Keratinocyte (primary cell): ENCODE data around the gene VAC14. TPM values are rescaled to one million over a fixed set of nuclear protein-coding genes. Genes with fewer than 3 reads are reported as not detected.

Experiments
- DNase-seq: peaks from one replicate; pipeline ENCODE4 v3.0.0-alpha.2; 2011; ENCODE audit warnings: low read depth, missing footprints, low spot score
- FAIRE-seq: peaks from 2 replicates; lab custom pipeline; 2011; peaks lifted over from hg19 to GRCh38; lab: Jason Lieb, UNC
- H2AFZ ChIP-seq: 2 replicates; pipeline ENCODE4 v1.6.0; 2012; ENCODE audit warnings: low read length, control low read depth, inconsistent platforms; ENCODE audit not compliant: control insufficient read depth
- H3K27ac ChIP-seq: 2 replicates; pipeline ENCODE4 v1.5.1; 2011; ENCODE audit warnings: low read length; ENCODE audit not compliant: control insufficient read depth, insufficient read depth
- H3K27me3 ChIP-seq: 3 replicates; pipeline ENCODE4 v1.6.0; 2011; ENCODE audit warnings: low read length; ENCODE audit not compliant: control insufficient read depth, insufficient read depth; ENCODE audit errors: extremely low read depth
- H3K36me3 ChIP-seq, 2 experiments: 2 replicates in 1 of 2; 3 replicates in 1 of 2; pipeline ENCODE4 v1.5.1; 2011; ENCODE audit warnings: low read length in 2 of 2, mild to moderate bottlenecking in 1 of 2; ENCODE audit not compliant: control insufficient read depth in 2 of 2, insufficient read depth in 2 of 2; ENCODE audit errors: extremely low read depth in 1 of 2
- H3K4me1 ChIP-seq: 3 replicates; pipeline ENCODE4 v1.5.1; 2011; ENCODE audit warnings: low read length; ENCODE audit not compliant: control insufficient read depth, insufficient read depth; ENCODE audit errors: extremely low read depth
- H3K4me2 ChIP-seq: 3 replicates; pipeline ENCODE4 v1.6.0; 2011; ENCODE audit warnings: low read depth, low read length; ENCODE audit not compliant: control insufficient read depth, insufficient read depth; ENCODE audit errors: extremely low read depth
- H3K4me3 ChIP-seq, 3 experiments: fragments of 200-600 bp in 1 of 3; sonication (generic) in 1 of 3; 2 replicates in 2 of 3; 3 replicates in 1 of 3; pipeline ENCODE4 v1.5.1; 2011 to 2016; ENCODE audit warnings: low read length in 3 of 3, mild to moderate bottlenecking in 3 of 3, control low read depth in 2 of 3, inconsistent platforms in 1 of 3, low read depth in 1 of 3, mixed read lengths in 1 of 3, mixed run types in 1 of 3, moderate library complexity in 1 of 3; ENCODE audit not compliant: control insufficient read depth in 2 of 3, insufficient read depth in 2 of 3; ENCODE audit errors: extremely low read depth in 1 of 3
- H3K79me2 ChIP-seq: 2 replicates; pipeline ENCODE4 v1.6.0; 2012; ENCODE audit warnings: low read length; ENCODE audit not compliant: control insufficient read depth, insufficient read depth
- H3K9ac ChIP-seq: 3 replicates; pipeline ENCODE4 v1.6.0; 2011; ENCODE audit warnings: low read length; ENCODE audit not compliant: control insufficient read depth, insufficient read depth; ENCODE audit errors: extremely low read depth
- H3K9me1 ChIP-seq: 3 replicates; pipeline ENCODE4 v1.6.0; 2011; ENCODE audit warnings: low read length; ENCODE audit not compliant: control insufficient read depth, insufficient read depth; ENCODE audit errors: extremely low read depth
- H3K9me3 ChIP-seq: 2 replicates; pipeline ENCODE4 v1.5.1; 2012; ENCODE audit warnings: low read depth, low read length; ENCODE audit not compliant: control insufficient read depth
- H4K20me1 ChIP-seq: 3 replicates; pipeline ENCODE4 v1.6.0; 2011; ENCODE audit warnings: low read length; ENCODE audit not compliant: control insufficient read depth, insufficient read depth; ENCODE audit errors: extremely low read depth
- EZH2 ChIP-seq: IDR thresholded peaks from one replicate; pipeline ENCODE4 v1.6.1; 2012; ENCODE audit warnings: inconsistent platforms, mild to moderate bottlenecking, low read length, moderate library complexity
- dilution Hi-C: fragments of 300-500 bp; cut with MboI; formaldehyde crosslinking; loops from one replicate; pipeline ENCODE4 v1.7.0; 2020; ENCODE audit warnings: low sequenced_read_pairs; ENCODE audit not compliant: extremely low pct_ligation_motif_present
- polyA plus RNA-seq, 5 experiments: library from polyadenylated mRNA; depleted of rRNA in 3 of 5; stranded (reverse) in 3 of 5; stranded (forward) in 1 of 5; unstranded in 1 of 5; fragments of >200 nt; gene quantifications; 1 replicate in 1 of 5; 2 replicates in 3 of 5; 3 replicates in 1 of 5; pipeline versions ENCODE4 v1.2.1 to v1.2.3, GENCODE V29; 2011 to 2012; ENCODE audit warnings: missing spikeins in 2 of 5, low read depth in 1 of 5, low replicate concordance in 1 of 5
- TF ChIP-seq, protein P1 (sequence below), 3 experiments: IDR thresholded peaks in 1 of 3; conservative IDR thresholded peaks in 1 of 3; optimal IDR thresholded peaks in 1 of 3; 2 replicates in 2 of 3; 3 replicates in 1 of 3; pipeline versions ENCODE3 to v1.5.1; 2011; ENCODE audit warnings: low read length in 3 of 3, mild to moderate bottlenecking in 3 of 3, moderate library complexity in 2 of 3, control low read depth in 1 of 3, inconsistent platforms in 1 of 3; ENCODE audit not compliant: insufficient read depth in 2 of 3; ENCODE audit errors: extremely low read depth in 1 of 3

The VAC14 gene
- polyA plus RNA-seq, 1 donor (not counting 4 experiments of a cell fraction or from before 2014, with no cell fraction given) = 15.9 TPM

DNA sequence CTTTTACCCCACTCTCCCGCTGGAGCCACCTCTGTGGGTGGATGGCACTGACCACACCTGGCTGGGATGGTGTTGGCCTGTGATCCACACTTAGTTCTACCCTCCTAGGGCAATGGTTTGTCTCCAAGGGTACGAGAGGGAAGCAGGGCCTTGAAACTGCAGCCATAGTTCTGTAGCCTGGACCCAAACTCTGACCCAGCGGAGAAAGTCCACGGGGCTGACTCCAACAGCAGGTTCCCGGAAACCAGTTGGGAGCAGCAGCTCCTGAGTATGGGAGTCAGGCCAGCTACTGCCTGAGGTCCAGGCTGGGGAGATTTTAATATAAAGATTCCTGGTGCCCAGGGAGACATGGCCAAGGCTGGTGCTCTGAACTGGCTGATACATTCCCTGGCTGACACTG lies 91.5 kb downstream of the VAC14 start:
- Histone ChIP-seq H3K9ac (no peak overlapping the region), H3K4me3 (no peak overlapping the region), H3K9me1 (no peaks in the 10 kb centered on the region), H3K79me2 (no peaks in the 10 kb centered on the region), H3K36me3 (no peaks in the 10 kb centered on the region), H3K4me2 (no peak overlapping the region), H3K27ac (no peak overlapping the region), H3K27me3 (no peaks in the 10 kb centered on the region), H4K20me1 (no peaks in the 10 kb centered on the region), H3K9me3 (no peaks in the 10 kb centered on the region), H3K4me1 (peaks cover 30% of the 10 kb centered on the region), H2AFZ (no peak overlapping the region)
- TF ChIP-seq, protein P1, sequence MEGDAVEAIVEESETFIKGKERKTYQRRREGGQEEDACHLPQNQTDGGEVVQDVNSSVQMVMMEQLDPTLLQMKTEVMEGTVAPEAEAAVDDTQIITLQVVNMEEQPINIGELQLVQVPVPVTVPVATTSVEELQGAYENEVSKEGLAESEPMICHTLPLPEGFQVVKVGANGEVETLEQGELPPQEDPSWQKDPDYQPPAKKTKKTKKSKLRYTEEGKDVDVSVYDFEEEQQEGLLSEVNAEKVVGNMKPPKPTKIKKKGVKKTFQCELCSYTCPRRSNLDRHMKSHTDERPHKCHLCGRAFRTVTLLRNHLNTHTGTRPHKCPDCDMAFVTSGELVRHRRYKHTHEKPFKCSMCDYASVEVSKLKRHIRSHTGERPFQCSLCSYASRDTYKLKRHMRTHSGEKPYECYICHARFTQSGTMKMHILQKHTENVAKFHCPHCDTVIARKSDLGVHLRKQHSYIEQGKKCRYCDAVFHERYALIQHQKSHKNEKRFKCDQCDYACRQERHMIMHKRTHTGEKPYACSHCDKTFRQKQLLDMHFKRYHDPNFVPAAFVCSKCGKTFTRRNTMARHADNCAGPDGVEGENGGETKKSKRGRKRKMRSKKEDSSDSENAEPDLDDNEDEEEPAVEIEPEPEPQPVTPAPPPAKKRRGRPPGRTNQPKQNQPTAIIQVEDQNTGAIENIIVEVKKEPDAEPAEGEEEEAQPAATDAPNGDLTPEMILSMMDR (optimal IDR thresholded peaks at IDR 0.05 in 1 of 3, IDR thresholded peaks at IDR 0.05 in 1 of 3, conservative IDR thresholded peaks at IDR 0.05 in 1 of 3; ENCODE audit: extremely low read depth in 1 of 3, insufficient read depth in 2 of 3, low read length in 3 of 3) = no peak
- no peak for TF ChIP-seq EZH2
- dilution Hi-C loops = no loop called here
- no peak for DNase-seq
- FAIRE-seq = no peak

DNA sequence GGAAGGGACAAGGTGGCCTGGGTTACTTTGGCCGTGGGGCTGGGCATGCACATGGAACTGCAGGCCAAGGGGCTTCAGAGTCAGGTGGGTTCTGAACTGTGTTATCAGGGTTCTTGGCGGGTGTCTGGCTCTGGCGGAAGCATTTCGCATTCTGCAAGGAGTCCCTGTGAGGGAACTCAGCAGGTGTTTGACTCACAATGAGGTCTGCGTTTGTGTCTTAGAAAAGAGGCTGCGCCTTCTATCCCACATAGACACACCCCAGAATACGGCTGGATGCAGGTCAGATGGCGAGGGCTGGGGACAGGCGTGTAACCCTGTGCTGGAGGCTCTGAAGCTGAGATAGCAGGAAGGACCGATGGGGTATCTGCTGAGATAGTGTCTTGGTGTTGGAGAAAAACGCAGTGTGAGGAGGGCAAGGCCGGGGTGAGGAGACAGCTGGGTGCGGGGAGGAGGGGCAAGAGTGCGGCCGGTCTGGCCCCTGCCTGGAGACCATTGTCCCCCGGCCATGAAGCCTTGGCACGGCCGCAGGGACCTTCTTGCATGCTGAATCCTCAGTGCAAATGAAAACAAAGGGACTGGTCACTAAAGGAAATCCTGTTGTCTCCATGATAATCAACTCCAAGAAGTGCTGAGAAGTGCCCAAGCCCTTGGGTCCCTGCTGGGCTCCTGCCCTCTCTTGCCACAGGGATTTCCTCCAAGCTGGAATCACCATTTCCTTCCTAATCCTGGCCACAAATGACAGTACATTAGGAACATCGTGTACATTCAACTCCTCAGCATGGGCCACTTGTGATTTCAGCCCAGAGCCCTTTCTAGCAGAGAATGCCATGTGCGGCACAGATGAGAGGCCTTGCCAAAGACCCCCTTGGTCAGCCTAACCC lies 92.4 kb downstream of the VAC14 start:
- no peaks in the 10 kb centered on the region for H3K36me3 ChIP-seq
- DNase-seq (no peak), FAIRE-seq (no peak)
- no peaks in the 10 kb centered on the region for H3K27me3 ChIP-seq
- no peaks in the 10 kb centered on the region for H3K79me2 ChIP-seq
- dilution Hi-C loops = no loop called here
- no peaks in the 10 kb centered on the region for H3K9me1 ChIP-seq
- H3K9me3 ChIP-seq = no peaks in the 10 kb centered on the region
- peaks cover 27% of the 10 kb centered on the region for H3K4me1 ChIP-seq
- TF ChIP-seq, protein P1 (optimal IDR thresholded peaks at IDR 0.05 in 1 of 3, IDR thresholded peaks at IDR 0.05 in 1 of 3, conservative IDR thresholded peaks at IDR 0.05 in 1 of 3; ENCODE audit: extremely low read depth in 1 of 3, insufficient read depth in 2 of 3, low read length in 3 of 3) = no peak
- no peak for TF ChIP-seq EZH2
- no peak overlapping the region for H2AFZ ChIP-seq
- H3K9ac ChIP-seq = no peak overlapping the region
- no peak overlapping the region for H3K4me3 ChIP-seq
- no peaks in the 10 kb centered on the region for H4K20me1 ChIP-seq
- H3K27ac ChIP-seq = no peak overlapping the region
- no peak overlapping the region for H3K4me2 ChIP-seq
